Measurements from ENCODE around the gene RAD23A. TPM values are rescaled to one million over a fixed set of nuclear protein-coding genes. Genes with fewer than 3 reads are reported as not detected.
"Not testable (repeated sequence)": the region's sequence is repeated elsewhere in the genome, so short reads cannot be mapped to it uniquely, and the experiment has no call there.

RAD23A gene
- 65.6 TPM for total RNA-seq

DNA sequence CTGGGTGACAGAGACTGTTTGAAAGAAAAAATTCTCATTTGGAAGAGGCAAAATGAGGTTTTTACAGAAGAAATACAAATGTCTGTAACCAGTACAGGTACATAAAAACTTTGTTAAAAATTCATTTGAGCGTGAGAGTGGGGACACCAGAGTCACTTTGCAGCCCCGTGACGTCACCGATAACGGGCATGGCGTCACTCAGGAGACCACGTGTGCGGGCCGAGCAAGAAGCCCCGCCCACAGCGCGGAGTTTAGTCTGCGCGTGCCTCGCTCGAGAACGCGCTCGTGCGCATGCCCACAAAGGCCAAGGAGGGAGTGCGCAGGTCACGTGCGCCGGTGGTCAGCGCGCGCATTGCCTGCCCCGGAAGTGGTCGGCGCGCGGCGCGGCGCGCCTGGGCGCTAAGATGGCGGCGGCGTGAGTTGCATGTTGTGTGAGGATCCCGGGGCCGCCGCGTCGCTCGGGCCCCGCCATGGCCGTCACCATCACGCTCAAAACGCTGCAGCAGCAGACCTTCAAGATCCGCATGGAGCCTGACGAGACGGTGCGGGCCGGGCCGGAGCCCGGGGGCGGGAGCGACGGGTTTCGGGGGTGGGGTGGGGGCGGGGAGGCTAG, at the start of gene RAD23A:
Gene RAD23A (plus strand): TSS at position 384 of the 613 bp plus-strand sequence. CDS start 87 bp downstream, at position 471.
- ATAC-seq, result peak; percentile 91

DNA sequence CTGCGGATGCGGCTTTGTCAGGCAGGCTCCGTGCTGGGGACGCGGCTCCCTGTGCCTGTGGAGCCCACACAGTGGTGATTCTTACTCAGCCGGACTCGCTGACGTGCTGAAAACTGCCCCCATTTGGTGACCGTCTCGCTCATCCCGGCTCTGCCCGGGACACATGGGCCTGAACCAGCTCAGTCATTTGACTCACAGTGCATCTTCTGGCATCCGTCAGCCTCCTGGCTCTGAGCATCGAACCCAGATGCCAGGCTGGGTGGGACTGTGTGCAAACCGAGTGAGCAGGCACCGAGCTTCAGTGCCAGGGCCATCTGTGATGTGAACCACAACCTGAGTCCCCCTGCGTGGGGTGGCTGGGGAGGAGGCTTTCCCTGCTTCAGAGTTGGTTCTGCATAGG, 49.2 kb upstream of the RAD23A start:
- ATAC-seq, result no peak

DNA sequence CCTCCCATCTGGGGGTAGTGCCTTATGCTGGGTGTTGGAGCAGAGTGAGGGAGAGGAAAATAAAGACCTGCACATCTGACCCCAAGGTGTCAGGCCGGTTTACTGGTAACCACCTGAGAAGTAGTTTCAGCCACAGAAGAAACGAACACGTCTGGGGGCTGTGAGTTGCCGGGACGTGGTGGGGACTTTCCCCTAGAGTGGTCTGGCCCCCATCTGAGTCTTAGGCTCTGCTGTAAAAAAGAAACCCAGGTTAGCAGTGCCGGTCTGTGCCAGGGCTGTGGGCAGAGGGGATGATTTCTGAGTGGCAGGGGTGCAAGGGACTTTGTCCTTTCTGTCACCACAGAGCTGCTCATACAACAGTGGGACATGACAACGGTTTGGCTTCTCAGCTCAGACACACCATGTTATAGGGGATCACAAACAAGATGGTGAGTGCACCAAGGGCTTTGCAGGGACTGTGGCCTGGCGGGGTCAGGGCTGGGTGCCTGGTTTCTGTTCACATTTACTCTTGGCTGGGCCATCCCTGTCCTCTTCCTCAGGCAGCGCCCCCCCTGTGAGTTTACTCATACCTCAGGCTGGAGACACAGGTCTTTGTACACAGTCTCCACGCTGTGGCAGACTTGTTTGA, 45.7 kb upstream of the RAD23A start:
- no peak for ATAC-seq

DNA sequence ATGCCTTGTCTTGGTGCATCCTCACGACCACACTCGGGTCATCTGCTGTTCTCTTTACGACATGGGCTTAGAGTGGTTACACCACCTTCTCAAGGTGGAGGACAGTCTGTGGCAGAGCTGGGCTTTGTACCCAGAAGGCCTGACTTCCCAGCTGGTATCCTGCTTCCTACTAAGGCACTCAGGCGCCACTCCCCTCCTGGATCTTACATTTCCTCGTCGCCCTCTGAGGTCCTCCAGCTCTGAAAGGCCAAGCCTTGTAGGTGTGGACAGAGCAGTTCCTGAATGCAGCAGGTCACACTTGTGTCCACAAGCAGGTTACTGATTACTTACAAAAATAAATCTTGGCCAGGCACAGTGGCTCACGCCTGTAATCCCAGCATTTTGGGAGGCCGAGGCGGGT, 38.5 kb upstream of the RAD23A start:
- ATAC-seq, result no peak

DNA sequence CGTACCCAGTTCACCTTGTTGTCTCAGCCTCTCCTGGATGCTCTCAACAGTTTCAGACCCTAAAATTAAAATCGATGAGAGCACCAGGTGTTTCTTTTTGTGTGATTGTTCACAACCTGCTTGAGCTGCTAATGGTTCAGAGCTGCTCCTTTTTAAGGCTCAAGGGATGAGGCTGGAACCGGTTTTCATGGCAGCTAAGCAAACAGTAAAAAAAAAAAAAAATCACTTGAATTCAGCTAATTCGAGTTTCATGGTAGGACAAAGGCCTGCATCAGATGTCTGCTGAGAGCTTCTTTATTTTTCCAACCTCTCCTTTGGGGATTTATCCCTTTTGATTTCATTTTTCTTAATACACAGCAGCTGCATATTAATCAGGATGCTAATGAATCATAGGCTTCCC, 33.1 kb upstream of the RAD23A start:
- peak; percentile 12 for ATAC-seq

DNA sequence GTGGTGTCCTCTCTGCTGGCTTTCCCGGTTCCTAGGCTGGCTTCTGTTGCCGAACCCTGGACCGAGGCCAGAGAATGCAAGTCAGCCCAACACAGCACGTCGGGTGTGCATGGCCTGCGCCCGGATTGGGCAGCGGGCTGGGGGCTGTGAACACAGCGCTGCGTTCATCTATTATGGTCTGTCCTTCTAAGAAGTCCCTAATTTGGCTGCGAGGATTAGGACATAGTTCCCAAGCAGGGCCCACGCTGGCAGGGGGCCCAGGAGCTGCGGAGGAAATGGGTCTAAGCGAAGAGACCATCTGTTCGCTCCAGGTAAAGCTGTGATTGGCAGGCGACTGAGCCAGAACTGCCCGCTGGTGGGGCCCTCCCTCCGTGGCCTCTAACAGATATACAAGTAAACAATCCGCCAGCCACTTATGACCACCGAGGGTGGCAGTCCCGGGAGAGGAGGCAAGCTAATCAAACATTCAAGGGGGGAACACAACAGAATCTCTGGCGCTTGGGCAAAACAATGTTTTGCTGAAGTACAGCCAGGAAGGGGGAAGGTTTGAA, 32.6 kb upstream of the RAD23A start:
- peak; percentile 76 for ATAC-seq

DNA sequence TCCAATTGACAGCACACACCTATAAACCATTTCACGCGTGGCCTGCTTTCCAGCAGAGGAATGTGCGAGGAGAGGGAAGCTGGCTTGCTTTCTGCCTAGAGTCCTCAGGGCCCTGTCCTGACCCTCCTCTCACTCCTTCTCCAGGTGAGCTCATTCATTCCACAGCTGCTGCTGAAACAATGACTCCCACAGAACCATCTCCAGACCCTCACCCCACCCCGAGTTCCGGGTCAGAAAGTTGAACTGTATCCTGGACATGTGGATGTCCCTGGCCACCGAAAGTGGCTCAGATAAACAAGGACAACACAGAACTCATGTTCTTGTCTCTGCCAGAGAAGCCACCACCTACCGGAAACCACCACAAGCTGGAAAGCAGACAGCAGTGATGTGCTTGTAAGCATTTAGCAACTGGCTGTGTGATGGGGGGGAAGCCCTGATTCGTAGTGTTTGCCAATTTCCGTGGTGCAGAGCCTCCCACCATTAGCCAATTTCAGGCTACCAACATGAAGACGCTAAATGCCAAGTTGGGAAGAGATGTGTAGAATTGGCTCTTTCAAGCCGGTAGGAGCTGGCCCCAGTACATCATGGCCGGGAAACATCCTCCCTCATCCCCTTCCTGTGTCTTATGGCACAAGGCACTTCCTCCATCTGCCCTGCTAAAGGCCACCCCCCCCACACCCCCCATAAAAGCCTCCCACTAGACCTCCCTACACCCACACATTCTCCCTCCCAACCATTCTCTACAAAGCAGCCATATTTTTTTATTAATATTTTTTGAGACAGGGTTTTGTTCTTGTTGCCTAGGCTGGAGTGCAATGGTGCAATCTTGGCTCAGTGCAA, 31.6 kb upstream of the RAD23A start:
- ATAC-seq, result peak; percentile 6

DNA sequence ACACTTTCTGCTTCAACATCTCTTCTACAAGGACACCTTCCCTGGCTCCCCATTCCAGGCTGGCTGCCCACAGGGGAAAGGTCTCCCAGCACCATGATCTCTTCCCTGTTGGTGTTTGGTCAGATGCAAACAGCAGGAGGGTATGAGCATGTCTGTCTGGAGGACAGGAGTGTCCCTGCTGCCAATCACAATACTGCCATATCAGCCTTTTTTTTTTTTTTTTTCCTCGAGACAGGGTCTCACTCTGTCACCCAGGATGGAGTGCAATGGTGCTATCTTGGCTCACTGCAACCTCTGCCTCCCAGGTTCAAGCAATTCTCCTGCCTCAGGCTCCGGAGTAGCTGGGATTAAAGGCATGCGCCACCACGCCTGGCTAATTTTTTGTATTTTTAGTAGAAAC, 29.8 kb upstream of the RAD23A start:
- ATAC-seq, result not testable (repeated sequence)

DNA sequence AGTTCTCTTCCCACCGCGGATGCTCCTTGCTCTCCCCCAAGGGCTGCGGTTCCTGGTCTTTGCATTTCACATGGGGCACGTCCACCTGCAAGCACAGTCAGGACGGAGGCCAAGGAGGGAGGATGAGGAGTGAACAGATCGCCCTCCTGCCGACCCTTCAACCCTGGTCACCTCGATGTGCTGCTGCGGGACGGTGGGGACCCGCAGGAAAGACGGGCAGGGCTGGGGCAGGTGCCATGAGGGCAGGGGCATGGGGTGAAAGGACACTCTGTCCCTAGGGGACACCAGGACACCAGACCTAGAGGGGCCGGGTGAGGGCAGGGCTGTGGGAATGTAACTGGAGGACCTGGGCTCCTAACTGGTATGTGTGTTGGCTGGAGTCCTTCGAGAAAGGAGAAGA, 27.4 kb upstream of the RAD23A start:
- no peak for ATAC-seq

DNA sequence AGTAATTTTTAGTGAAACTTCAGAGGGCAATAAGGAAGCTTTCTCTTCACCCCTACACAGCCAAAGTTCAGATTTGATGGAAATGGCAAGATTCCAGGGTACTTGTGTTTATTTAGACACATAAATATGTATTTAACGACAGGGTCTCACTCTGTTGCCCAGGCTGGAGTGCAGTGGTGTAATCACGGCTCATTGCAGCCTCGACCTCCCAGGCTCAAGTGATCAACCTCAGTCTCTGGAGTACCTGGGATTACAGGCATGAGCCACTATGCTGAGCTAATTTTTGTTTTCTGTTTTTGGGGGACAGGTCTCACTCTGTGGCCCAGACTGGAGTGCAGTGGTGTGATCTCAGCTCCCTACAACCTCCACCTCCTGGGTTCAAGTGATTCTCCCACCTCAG, 24.6 kb upstream of the RAD23A start:
- no peak for ATAC-seq

DNA sequence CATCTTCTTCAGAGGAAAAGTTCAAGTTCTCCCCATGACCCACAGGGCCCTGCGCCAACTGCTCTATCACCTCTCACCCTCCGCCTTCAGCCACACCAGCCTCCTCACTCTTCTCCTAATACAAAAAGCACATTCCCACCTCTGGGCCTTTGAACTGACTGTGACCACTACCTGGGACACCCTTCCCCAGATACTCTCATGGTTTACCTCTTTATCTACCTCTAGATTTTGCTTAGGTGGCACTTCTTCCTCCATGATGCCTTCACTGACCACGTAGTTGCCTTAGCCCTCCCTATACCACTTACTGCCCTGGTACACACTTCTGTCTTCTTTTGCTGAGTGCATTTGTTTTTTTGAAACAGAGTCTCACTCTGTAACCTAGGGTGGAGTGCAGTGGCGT, 22.7 kb upstream of the RAD23A start:
- no peak for ATAC-seq

DNA sequence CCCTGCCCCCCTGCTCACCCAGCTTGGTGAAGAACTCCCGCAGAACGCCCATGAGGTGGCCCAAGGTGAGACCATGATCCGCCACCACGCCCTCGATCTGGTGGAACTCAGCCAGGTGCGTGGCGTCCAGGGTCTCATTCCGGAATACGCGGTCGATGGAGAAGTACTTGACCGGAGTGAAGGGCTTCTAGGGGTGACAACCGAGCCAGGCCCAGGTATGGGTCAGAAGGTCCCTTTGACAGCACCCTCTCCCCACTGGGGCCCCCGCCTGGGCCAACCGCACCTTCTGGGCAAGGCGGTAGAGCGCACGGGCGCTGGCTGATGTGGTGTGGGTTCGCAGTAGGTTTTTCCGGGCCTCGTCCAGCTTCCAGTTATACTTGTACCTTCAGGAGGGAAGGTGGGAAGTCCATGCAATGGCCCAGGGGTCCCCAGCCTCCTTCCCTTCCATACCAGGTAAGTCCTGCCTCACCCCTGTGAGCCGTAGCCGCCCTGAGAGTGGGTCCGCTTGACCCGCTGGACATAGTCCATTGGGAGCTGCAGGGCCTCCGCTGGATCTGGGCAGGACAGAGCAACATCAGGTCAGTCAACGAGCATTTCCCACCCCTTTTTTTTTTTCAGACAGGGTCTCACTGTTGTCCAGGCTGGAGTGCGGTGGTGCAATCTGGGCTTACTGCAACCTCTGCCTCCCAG, 20.9 kb upstream of the RAD23A start:
- no peak for ATAC-seq

DNA sequence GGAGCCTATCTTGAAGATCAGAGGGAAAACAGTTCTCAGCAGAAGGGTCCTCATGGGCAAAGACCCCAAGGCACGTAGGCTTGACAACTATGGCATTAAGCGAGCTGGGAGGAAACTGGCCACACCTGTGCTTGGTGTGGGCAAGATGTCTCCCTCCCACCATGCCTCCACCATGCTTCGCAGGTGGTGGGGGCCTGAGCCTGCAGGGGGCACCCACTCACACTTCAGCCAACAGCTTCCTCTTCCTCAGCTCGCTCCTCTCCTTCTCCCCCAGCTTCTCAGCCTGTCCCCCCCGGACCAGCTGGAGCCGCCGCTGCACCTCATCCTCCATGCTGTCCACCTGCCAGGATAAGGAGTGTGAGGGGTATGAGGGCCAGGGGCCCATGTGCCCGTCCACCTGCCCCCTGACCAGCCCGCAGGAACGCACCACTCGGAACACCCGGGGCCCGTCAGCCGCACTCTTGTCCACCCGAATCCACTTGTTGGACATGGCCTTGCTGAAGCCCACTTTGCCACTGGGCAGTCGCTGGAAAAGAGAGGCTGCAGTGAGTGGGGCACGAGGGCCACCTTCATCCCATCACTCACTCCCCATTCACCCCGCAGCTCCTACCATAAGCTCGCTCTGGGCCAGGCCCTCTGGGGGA, 15.5 kb upstream of the RAD23A start:
- no peak for ATAC-seq

DNA sequence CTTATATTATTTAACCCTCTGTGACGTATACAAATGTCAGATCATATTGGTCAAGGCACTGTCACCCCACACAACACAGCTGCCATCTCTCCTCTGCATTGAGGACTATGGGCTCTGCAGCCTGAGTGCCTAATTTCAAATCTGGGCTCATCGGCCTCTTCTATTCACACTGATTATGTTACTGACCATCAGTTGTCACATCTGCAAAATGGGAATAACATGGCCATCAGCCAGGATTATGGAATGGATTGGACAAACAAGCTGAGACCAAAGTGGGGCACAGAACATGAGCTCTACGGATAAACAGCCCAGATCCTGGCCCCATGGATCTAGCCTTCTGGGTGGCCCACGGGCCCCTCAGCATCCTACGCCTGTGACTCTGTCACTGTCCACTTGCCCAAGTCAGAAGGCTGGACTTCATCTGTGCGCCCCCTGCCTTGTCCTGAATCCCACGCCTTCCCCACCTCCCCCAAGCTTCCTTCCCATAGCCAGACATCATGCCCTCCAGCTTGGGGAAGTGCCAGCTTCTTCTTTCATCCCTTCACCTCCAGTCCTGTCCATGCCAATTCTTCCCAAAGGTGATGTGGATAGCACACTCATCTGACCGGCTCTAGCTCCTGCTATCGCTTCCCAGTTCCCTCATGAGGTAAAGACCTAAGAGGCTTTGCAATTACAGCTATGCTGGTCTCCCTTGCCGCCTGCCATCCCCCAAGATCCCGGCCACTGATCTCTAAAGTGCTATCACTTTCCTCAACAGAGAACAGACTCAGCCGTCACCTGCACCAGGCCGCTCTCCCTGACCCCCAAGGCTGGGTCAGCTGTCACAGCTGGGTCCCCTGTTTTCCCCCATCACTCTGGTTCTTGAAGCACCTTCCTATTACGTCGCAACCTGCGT, 13.0 kb upstream of the RAD23A start:
- no peak for ATAC-seq

DNA sequence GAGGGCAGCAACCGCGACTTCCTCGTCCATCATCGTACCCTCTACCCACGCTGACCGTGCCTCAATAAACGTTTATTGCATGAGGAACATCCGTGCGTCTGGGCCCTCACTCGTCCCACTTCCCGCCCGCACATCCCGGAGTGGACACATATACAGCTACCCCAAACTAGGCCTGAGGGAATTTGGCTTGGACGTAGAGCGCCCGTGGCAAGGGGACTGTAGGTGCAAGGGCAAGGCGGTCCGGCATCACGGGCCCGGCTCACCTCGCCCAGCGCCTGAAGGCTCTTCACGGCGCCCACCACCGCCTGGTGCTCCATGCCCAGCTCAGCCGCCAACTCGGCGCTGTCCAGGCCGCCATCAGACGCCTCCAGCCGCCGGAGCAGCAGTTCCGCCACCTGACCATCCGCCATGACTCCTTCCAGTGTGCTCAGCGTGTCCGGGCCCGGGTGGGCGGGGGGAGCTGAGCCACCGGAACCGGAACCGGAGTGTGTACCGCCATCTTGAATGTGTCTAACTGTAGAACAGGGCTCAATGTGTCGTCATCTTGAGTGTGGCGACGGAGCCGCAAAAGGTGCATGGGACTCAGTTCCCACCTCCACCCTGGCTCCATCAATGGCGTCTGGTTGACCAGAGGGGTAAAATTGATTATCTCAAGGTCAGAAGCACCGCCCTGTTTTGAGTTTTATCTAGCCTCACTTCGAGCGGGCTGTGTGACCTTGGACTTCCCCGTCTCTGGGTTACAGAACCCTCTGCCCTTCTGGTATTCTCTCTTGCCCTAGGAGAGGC, 12.2 kb upstream of the RAD23A start, which contains the start of gene FARSA:
Gene FARSA (minus strand): TSS at position 425 of the 786 bp plus-strand sequence. CDS start 15 bp downstream, at position 410.
- ATAC-seq, result peak; percentile 80

DNA sequence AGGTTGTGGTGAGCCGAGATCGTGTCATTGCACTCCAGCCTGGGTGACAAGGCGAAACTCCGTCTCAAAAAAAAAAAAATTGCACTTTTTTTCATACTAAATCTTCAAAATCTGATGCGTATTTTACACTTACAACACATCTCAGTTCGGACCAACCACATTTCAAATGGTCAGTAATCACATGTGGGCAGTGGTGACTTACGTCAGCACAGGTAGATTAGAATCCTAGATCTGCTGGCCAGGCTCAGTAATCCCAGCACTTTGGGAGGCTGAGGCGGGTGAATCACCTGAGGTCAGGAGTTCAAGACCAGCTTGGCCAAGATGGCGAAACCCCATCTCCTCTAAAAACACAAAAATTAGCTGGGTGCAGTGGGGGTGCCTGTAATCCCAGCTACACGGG, 10.6 kb upstream of the RAD23A start:
- no peak for ATAC-seq

DNA sequence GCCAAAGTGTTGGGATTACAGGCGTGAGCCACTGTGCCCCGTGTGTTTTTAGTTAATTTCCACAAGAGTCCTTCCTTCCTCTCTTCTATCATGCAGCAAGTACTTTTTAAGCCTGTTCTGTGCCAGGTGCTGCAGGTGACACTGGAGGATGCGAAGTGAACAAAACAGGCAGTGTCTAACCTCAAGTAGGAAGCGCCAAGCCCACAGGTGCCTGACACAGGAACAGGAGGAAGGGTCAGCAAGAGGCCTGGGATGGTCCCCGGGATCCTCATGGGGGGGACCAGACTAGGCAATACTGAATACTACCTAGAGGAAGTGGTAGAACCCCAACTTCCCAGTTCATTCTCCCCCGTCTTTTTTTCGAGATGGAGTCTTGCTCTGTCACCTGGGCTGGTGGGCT, 9.1 kb upstream of the RAD23A start:
- no peak for ATAC-seq

DNA sequence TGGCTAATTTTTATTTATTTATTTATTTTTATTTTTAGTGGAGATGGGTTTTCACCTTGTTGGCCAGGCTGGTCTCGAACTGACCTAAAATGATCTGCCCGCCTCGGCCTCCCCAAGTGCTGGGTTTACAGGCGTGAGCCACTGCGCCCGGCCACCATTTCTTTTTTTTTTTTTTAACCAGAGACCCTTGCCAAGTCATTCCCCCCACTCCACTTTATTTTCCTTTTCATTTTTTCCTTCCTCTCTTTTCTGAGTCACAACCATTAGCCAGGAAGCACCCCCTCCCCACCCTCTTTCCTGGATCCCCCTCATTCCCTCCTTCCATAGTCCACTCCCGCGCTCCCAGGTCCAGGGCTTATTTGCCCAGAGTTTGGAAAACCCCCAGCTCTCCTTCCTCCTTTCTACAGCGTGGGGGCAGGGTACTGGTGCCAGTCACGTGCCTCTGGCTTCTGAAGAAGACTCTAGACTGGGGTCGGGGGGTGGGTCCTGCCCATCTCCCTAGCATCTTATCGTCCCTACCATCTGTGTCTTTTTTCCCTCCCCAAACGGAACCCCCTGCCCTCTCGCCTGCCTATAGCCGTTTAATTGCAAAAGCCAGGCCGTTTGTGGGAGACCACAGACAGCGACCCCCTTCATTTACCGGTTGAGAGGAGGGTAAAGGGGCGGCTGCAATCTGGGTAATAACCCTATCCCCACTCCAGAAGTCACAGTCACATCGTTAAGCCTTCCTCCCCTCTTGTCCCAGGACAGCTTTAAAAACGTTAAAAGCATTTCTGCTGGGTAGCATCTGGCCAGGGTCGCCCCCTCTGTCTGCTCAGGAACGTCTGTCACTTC, 8.4 kb upstream of the RAD23A start:
- ATAC-seq, result no peak

Data from esophagus mucosa (tissue), 1 donor.